Neural progenitor cell (in vitro differentiated cells): ENCODE measurements around the gene MORN3.

ENCODE experiments used
- EZH2 ChIP-seq: fragments of 200-600 bp; sonication (generic); IDR thresholded peaks from 2 replicates; pipeline ENCODE4 v1.6.1; 2017; ENCODE audit warnings: antibody characterized with exemption, mild to moderate bottlenecking, moderate library complexity
- TF ChIP-seq, protein P1 (sequence below): fragments of 200-600 bp; sonication (generic); IDR thresholded peaks from 2 replicates; pipeline ENCODE4 v1.5.1; 2017; ENCODE audit warnings: antibody characterized with exemption, mild to moderate bottlenecking

DNA sequence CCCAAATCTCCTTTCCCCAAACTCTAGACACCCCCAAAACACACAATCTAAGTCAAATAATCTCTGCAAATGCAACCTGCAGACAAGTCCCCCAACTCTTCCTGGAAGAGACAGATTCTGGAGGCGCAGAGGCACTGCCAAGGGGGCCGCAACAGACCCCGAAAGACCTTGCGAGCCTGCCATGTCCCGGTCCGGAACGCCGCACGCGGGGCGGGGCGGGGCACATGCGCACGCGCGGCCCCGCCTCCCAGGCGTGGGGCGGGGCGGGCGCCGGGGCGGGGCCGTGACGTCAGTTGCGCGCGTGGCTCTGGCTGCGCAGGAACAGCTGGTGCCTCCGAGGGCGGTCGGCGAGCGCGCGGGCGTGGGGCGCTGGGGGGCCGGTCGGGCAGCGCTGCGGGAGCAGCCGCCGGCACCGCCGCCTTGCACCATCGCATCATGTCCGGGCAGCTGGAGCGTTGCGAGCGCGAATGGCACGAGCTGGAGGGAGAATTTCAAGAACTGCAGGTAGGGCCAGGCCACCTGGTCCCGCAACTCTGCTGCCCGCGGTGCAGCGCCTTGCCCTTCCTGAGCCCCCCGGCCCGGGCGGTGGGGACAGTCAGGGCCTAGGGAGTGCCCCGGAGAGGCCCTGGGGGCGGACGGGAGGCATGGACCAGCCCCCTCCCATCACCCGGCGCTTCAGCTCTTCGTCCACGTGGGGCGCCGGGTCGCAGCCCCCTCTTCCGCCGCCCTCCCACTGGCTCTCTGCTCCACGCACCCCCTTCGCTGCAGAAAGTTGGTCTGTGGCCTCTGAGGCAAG is 43.2 kb upstream of the MORN3 start, which contains the start of gene TMEM120B:
- TF ChIP-seq, protein P1, sequence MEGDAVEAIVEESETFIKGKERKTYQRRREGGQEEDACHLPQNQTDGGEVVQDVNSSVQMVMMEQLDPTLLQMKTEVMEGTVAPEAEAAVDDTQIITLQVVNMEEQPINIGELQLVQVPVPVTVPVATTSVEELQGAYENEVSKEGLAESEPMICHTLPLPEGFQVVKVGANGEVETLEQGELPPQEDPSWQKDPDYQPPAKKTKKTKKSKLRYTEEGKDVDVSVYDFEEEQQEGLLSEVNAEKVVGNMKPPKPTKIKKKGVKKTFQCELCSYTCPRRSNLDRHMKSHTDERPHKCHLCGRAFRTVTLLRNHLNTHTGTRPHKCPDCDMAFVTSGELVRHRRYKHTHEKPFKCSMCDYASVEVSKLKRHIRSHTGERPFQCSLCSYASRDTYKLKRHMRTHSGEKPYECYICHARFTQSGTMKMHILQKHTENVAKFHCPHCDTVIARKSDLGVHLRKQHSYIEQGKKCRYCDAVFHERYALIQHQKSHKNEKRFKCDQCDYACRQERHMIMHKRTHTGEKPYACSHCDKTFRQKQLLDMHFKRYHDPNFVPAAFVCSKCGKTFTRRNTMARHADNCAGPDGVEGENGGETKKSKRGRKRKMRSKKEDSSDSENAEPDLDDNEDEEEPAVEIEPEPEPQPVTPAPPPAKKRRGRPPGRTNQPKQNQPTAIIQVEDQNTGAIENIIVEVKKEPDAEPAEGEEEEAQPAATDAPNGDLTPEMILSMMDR: peak; percentile 44
- TF ChIP-seq EZH2: no peak
